Measurements from ENCODE around the gene LAGE3. TPM values are rescaled to one million over a fixed set of nuclear protein-coding genes. Genes with fewer than 3 reads are reported as not detected.

Gene LAGE3
- total RNA-seq, 4 donors from 2014 or later, result 16.3 to 21.3 (median 17.2) TPM

- TF ChIP-seq, protein P1, sequence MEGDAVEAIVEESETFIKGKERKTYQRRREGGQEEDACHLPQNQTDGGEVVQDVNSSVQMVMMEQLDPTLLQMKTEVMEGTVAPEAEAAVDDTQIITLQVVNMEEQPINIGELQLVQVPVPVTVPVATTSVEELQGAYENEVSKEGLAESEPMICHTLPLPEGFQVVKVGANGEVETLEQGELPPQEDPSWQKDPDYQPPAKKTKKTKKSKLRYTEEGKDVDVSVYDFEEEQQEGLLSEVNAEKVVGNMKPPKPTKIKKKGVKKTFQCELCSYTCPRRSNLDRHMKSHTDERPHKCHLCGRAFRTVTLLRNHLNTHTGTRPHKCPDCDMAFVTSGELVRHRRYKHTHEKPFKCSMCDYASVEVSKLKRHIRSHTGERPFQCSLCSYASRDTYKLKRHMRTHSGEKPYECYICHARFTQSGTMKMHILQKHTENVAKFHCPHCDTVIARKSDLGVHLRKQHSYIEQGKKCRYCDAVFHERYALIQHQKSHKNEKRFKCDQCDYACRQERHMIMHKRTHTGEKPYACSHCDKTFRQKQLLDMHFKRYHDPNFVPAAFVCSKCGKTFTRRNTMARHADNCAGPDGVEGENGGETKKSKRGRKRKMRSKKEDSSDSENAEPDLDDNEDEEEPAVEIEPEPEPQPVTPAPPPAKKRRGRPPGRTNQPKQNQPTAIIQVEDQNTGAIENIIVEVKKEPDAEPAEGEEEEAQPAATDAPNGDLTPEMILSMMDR (IDR thresholded peaks at IDR 0.05), result no peak
- no peak for TF ChIP-seq EP300 (IDR thresholded peaks at IDR 0.05)
- TF ChIP-seq POLR2A (IDR thresholded peaks at IDR 0.05), result no peak
- no peak for TF ChIP-seq POLR2AphosphoS5 (IDR thresholded peaks at IDR 0.05)
- Histone ChIP-seq H3K4me3 (no peak overlapping the region), H3K4me1 (peaks cover 0 to 37% (median 7%) of the 10 kb centered on the region in 3 donors), H3K27me3 (no peaks in the 10 kb centered on the region), H3K27ac (no peak overlapping the region), H3K9me3 (no peaks in the 10 kb centered on the region), H3K36me3 (peaks cover 0 to 19% of the 10 kb centered on the region in 2 donors)
- no peak for ATAC-seq
- WGBS, 2 donors (ENCODE audit: low coverage in 1 of 2), result 70 to 90% methylated on average over 2 to 4 of the region's 7 CpGs
These were observed 4.2 kb upstream of the LAGE3 start for GRCh38 chrX:154483325-154483724.

GRCh38 chrX:154482786-154483185 lies 3.7 kb upstream of the LAGE3 start:
- Histone ChIP-seq H3K36me3 (peaks cover 0 to 14% of the 10 kb centered on the region in 2 donors), H3K4me1 (peaks cover 0 to 38% (median 7%) of the 10 kb centered on the region in 3 donors), H3K4me3 (no peak overlapping the region), H3K9me3 (no peaks in the 10 kb centered on the region), H3K27ac (no peak overlapping the region), H3K27me3 (no peaks in the 10 kb centered on the region)
- no peak for ATAC-seq
- 68% methylated on average over 3 of the region's 7 CpGs; no CpG with 5 or more reads in 1 of the 2 donors for WGBS, 2 donors (ENCODE audit: low coverage in 1 of 2)
- TF ChIP-seq POLR2A (IDR thresholded peaks at IDR 0.05) (no peak), POLR2AphosphoS5 (IDR thresholded peaks at IDR 0.05) (no peak), EP300 (IDR thresholded peaks at IDR 0.05) (no peak)
- TF ChIP-seq, protein P1 (IDR thresholded peaks at IDR 0.05), result no peak

DNA sequence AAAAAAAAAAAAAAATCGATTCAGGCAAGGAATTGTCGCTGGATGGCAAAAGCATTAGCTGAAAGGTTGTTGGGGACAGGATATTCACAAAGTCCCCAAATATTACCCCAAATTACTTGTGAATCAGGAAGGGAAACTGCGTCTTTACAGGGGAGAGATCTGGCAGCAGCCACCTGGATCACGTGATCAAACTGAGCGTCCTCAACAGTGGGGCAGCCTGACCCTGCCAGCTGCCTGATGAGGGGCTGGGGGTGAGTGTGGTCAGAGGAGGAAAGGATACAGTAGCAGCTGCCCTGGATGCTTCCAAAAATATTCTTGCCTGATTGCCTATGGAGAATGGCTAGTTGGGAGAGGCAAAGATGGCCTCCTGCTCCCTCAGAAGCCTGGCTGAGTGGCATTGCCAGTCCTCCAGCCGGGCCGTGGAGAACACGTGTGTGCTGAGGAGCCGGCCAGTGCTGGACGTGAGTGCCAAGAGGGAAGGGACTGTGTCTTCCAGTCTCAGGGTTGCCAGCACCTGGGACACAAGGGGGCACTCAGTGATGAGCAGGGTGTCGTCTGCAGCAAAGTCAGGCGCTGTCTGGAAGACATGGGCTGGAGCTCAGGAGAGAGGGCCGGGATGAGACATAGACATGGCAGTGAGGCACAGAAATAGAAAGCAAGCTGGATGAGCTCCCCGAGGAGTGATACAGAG lies 3.0 kb upstream of the LAGE3 start:
- H3K9me3 ChIP-seq, result no peaks in the 10 kb centered on the region
- no peak for ATAC-seq
- 66 to 78% methylated on average over 5 to 6 of the region's 14 CpGs for WGBS, 2 donors (ENCODE audit: low coverage in 1 of 2)

DNA sequence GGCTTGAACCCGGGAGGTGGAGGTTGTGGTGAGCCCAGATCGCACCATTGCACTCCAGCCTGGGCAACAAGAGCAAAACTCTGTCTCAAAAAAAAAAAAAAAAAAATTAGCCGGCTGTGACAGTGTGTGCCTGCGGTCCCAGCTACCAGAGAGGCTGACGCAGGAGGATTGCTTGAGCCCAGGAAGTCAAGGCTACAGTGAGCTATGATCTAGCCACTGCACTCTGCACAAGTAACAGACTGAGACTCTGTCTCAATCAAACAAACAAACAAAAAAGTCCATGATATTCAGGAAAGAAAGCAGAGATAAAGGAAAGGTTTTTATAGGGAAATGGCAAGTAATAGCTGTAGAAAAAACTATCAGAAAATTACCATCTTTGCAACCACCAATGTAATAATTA lies 2.1 kb upstream of the LAGE3 start:
- no peak for ATAC-seq
- Histone ChIP-seq H3K36me3 (peaks cover 0 to 9% of the 10 kb centered on the region in 2 donors), H3K4me3 (no peak overlapping the region), H3K27me3 (no peaks in the 10 kb centered on the region), H3K4me1 (peaks cover 0 to 30% (median 7%) of the 10 kb centered on the region in 3 donors), H3K27ac (no peak overlapping the region), H3K9me3 (no peaks in the 10 kb centered on the region)
- TF ChIP-seq POLR2A (IDR thresholded peaks at IDR 0.05) (no peak), EP300 (IDR thresholded peaks at IDR 0.05) (no peak), POLR2AphosphoS5 (IDR thresholded peaks at IDR 0.05) (no peak)
- TF ChIP-seq, protein P1 (IDR thresholded peaks at IDR 0.05), result no peak
- WGBS, 2 donors (ENCODE audit: low coverage in 1 of 2), result 87 to 100% methylated on average over 1 to 3 of the region's 5 CpGs

More for the DNA sequence above, 3.0 kb upstream of the LAGE3 start:
- Histone ChIP-seq H3K36me3 (peaks cover 0 to 9% of the 10 kb centered on the region in 2 donors), H3K27me3 (no peaks in the 10 kb centered on the region), H3K4me1 (peaks cover 0 to 34% (median 7%) of the 10 kb centered on the region in 3 donors), H3K4me3 (no peak overlapping the region), H3K27ac (no peak overlapping the region)
- TF ChIP-seq POLR2A (IDR thresholded peaks at IDR 0.05) (no peak), EP300 (IDR thresholded peaks at IDR 0.05) (no peak)
- TF ChIP-seq, protein P1 (IDR thresholded peaks at IDR 0.05), result no peak

All from gastroesophageal sphincter (tissue), 4 donors.